ENCODE measurements around the gene PDZD2.

GRCh38 chr5:31807789-31808540 lies 169.0 kb downstream of the PDZD2 start:
- TF ChIP-seq, protein P1, sequence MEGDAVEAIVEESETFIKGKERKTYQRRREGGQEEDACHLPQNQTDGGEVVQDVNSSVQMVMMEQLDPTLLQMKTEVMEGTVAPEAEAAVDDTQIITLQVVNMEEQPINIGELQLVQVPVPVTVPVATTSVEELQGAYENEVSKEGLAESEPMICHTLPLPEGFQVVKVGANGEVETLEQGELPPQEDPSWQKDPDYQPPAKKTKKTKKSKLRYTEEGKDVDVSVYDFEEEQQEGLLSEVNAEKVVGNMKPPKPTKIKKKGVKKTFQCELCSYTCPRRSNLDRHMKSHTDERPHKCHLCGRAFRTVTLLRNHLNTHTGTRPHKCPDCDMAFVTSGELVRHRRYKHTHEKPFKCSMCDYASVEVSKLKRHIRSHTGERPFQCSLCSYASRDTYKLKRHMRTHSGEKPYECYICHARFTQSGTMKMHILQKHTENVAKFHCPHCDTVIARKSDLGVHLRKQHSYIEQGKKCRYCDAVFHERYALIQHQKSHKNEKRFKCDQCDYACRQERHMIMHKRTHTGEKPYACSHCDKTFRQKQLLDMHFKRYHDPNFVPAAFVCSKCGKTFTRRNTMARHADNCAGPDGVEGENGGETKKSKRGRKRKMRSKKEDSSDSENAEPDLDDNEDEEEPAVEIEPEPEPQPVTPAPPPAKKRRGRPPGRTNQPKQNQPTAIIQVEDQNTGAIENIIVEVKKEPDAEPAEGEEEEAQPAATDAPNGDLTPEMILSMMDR (IDR thresholded peaks at IDR 0.05; ENCODE audit: poor library complexity, severe bottlenecking), result no peak
- no peak for TF ChIP-seq RAD21 (conservative IDR thresholded peaks at IDR 0.05)
